Calu3 (cell line): ENCODE results near the gene EXD2. TPM values are rescaled to one million over a fixed set of nuclear protein-coding genes. Genes with fewer than 3 reads are reported as not detected.

Source experiments
- BruUV-seq: library from RNA; stranded (reverse); fragments of 400-500 nt; replicated peaks from 2 replicates; lab custom pipeline; 2021; lab: Mats Ljungman, UMichigan
- CTCF ChIA-PET: fragments of 300-600 bp; sonication (Branson Sonifier 250); formaldehyde crosslinking; loops from one replicate; lab custom pipeline; 2022; ENCODE audit warnings: antibody characterized with exemption; lab: Charles Lee
- DNase-seq: peaks from one replicate; pipeline ENCODE4 v3.0.0; 2022
- H3K27ac Mint-ChIP-seq: one replicate; pipeline ENCODE4 v1.8.0; 2022; ENCODE audit warnings: mixed read lengths; ENCODE audit not compliant: unreplicated experiment
- H3K27me3 Mint-ChIP-seq: one replicate; pipeline ENCODE4 v1.8.0; 2022; ENCODE audit warnings: mixed read lengths; ENCODE audit not compliant: unreplicated experiment
- H3K36me3 Mint-ChIP-seq: one replicate; pipeline ENCODE4 v1.8.0; 2022; ENCODE audit warnings: mild to moderate bottlenecking, moderate library complexity, mixed read lengths; ENCODE audit not compliant: insufficient read depth, unreplicated experiment
- H3K4me1 Mint-ChIP-seq: one replicate; pipeline ENCODE4 v1.8.0; 2022; ENCODE audit warnings: mild to moderate bottlenecking, low read depth, mixed read lengths; ENCODE audit not compliant: unreplicated experiment
- H3K4me3 Mint-ChIP-seq: one replicate; pipeline ENCODE4 v1.8.0; 2022; ENCODE audit warnings: mild to moderate bottlenecking, low read depth, moderate library complexity, mixed read lengths; ENCODE audit not compliant: unreplicated experiment
- H3K9me3 Mint-ChIP-seq: one replicate; pipeline ENCODE4 v1.8.0; 2022; ENCODE audit warnings: low read depth, mixed read lengths; ENCODE audit not compliant: unreplicated experiment
- CTCF ChIP-seq: fragments of 200-600 bp; IDR thresholded peaks from one replicate; pipeline ENCODE4 v1.8.0; 2022; ENCODE audit warnings: antibody characterized with exemption; ENCODE audit not compliant: unreplicated experiment
- intact Hi-C: fragments of 100-400 bp; cut with micrococcal nuclease; formaldehyde crosslinking; loops from one replicate; pipeline ENCODE4 v1.10.0; 2022; ENCODE audit not compliant: unreplicated experiment
- total RNA-seq: library from RNA; stranded (reverse); gene quantifications from 2 replicates; pipeline ENCODE4 v1.2.3, GENCODE V29; 2022

The EXD2 gene
- total RNA-seq, 1 experiment from 2014 or later: 13.1 TPM

GRCh38 chr14:69291891-69292561 is 100.7 kb downstream of the EXD2 start:
- CTCF ChIA-PET: no interaction called here
- no peak overlapping the region for H3K27ac Mint-ChIP-seq
- no peaks in the 10 kb centered on the region for H3K36me3 Mint-ChIP-seq
- intact Hi-C loops: no loop called here
- no TSS peak for BruUV-seq
- no peaks in the 10 kb centered on the region for H3K4me1 Mint-ChIP-seq
- no peak overlapping the region for H3K4me3 Mint-ChIP-seq
- no peak for DNase-seq
- TF ChIP-seq CTCF: no peak
- no peaks in the 10 kb centered on the region for H3K9me3 Mint-ChIP-seq
- peaks cover 14% of the 10 kb centered on the region for H3K27me3 Mint-ChIP-seq

Other genes starting within 250 kb of the EXD2 start
- 246 and 326 TPM in 2 replicates for gene ACTN1, start 212.2 kb upstream of the EXD2 start, total RNA-seq
- 23.5 and 31.5 TPM in 2 replicates for gene DCAF5, start 38.4 kb upstream of the EXD2 start, total RNA-seq
- gene GALNT16, start 68.7 kb downstream of the EXD2 start, total RNA-seq: 2.5 and 4.0 TPM in 2 replicates
- gene ERH, start 206.8 kb downstream of the EXD2 start, total RNA-seq: 313 and 343 TPM in 2 replicates
- 88.3 and 94.7 TPM in 2 replicates for gene SLC39A9, start 207.2 kb downstream of the EXD2 start, total RNA-seq